GM12878 (cell line): ENCODE measurements around the gene ASB6. TPM values are rescaled to one million over a fixed set of nuclear protein-coding genes. Genes with fewer than 3 reads are reported as not detected.

ENCODE experiments used
- BHLHE40 ChIP-seq, 2 experiments: fragments of 450-650 bp in 1 of 2; IDR thresholded peaks; 2 replicates each; pipeline ENCODE4 v1.6.1; 2011 to 2017; ENCODE audit warnings: low read depth in 2 of 2, borderline replicate concordance in 1 of 2, improper control_type of control experiment in 1 of 2, low read length in 1 of 2, mild to moderate bottlenecking in 1 of 2
- BRCA1 ChIP-seq: IDR thresholded peaks from 2 replicates; pipeline ENCODE4 v1.6.1; 2011; ENCODE audit warnings: low read depth, low read length, improper control_type of control experiment
- E4F1 ChIP-seq: fragments of 450-650 bp; IDR thresholded peaks from 2 replicates; pipeline ENCODE4 v1.6.1; 2018; ENCODE audit warnings: borderline replicate concordance, mild to moderate bottlenecking; ENCODE audit not compliant: partially characterized antibody
- EED ChIP-seq: sonication (generic); IDR thresholded peaks from 2 replicates; pipeline ENCODE4 v1.6.1; 2016; ENCODE audit warnings: antibody characterized with exemption, low read depth
- EGR1 ChIP-seq, 2 experiments: IDR thresholded peaks; 1 replicate in 1 of 2; 2 replicates in 1 of 2; pipeline ENCODE4 v1.6.1; 2011 to 2012; ENCODE audit warnings: low read depth in 2 of 2, low read length in 2 of 2, borderline replicate concordance in 1 of 2, mild to moderate bottlenecking in 1 of 2, moderate library complexity in 1 of 2
- HDGF ChIP-seq: fragments of 450-650 bp; IDR thresholded peaks from 2 replicates; pipeline ENCODE4 v1.6.1; 2016; ENCODE audit warnings: antibody characterized with exemption
- IKZF1 ChIP-seq: fragments of 450-650 bp; conservative IDR thresholded peaks from 2 replicates; pipeline ENCODE4 v1.6.1; 2017; ENCODE audit warnings: antibody characterized with exemption, mild to moderate bottlenecking
- JUND ChIP-seq: IDR thresholded peaks from 2 replicates; pipeline ENCODE4 v1.6.1; 2012; ENCODE audit warnings: low read depth, mild to moderate bottlenecking, low read length, improper control_type of control experiment, moderate library complexity
- KAT2A ChIP-seq: conservative IDR thresholded peaks from 2 replicates; pipeline ENCODE4 v1.6.1; 2011; ENCODE audit warnings: low read depth, low read length; ENCODE audit not compliant: control insufficient read depth
- MEF2B ChIP-seq: fragments of 450-650 bp; IDR thresholded peaks from 2 replicates; pipeline ENCODE4 v1.6.1; 2018; ENCODE audit warnings: mild to moderate bottlenecking, moderate library complexity; ENCODE audit not compliant: partially characterized antibody, poor library complexity, severe bottlenecking
- NR2C1 ChIP-seq: fragments of 450-650 bp; IDR thresholded peaks from 2 replicates; pipeline ENCODE4 v1.6.1; 2017; ENCODE audit warnings: antibody characterized with exemption, mild to moderate bottlenecking, moderate library complexity
- POU2F2 ChIP-seq: IDR thresholded peaks from 3 replicates; pipeline ENCODE4 v1.6.1; 2011; ENCODE audit warnings: low read depth, mild to moderate bottlenecking, low read length, borderline replicate concordance
- SREBF2 ChIP-seq: IDR thresholded peaks from 2 replicates; pipeline ENCODE4 v1.6.1; 2012; ENCODE audit warnings: mild to moderate bottlenecking, low read length
- TAF1 ChIP-seq: IDR thresholded peaks from 2 replicates; pipeline ENCODE4 v1.6.1; 2011; ENCODE audit warnings: mild to moderate bottlenecking, low read depth, low read length, borderline replicate concordance
- TARDBP ChIP-seq: IDR thresholded peaks from 2 replicates; pipeline ENCODE4 v1.6.1; 2016; ENCODE audit warnings: borderline replicate concordance
- TBL1XR1 ChIP-seq: IDR thresholded peaks from 2 replicates; pipeline ENCODE4 v1.6.1; 2012; ENCODE audit warnings: low read depth, low read length, improper control_type of control experiment
- ZBED1 ChIP-seq: IDR thresholded peaks from 2 replicates; pipeline ENCODE4 v1.6.1; 2016; ENCODE audit warnings: borderline replicate concordance
- ZSCAN29 ChIP-seq: fragments of 450-650 bp; IDR thresholded peaks from 2 replicates; pipeline ENCODE4 v1.6.1; 2017; ENCODE audit warnings: mild to moderate bottlenecking, moderate library complexity
- polyA plus RNA-seq, 11 experiments: library from polyadenylated mRNA; depleted of rRNA in 4 of 11; unstranded in 6 of 11; stranded (reverse) in 5 of 11; fragments of >200 nt; fragmentation: Nextera tagmentation in 4 of 11; fragmentation: Illumina TruSeq in 1 of 11; extraction: Ambion mirVana in 4 of 11; extraction: Trizol in 1 of 11; gene quantifications; 1 replicate in 1 of 11; 2 replicates in 10 of 11; pipeline versions ENCODE4 v1.2.1 to v1.2.3, GENCODE V29; 2011 to 2016; ENCODE audit warnings: inconsistent platforms in 2 of 11, missing spikeins in 2 of 11, low read depth in 1 of 11
- total RNA-seq, 4 experiments: library from RNA; depleted of rRNA in 3 of 4; stranded (reverse); fragments of >200 nt in 3 of 4; fragmentation: Illumina TruSeq in 1 of 4; extraction: Trizol in 1 of 4; gene quantifications; 2 replicates each; pipeline versions ENCODE4 v1.2.1 to v1.2.3, GENCODE V29; 2013 to 2021
- TF ChIP-seq, protein P1 (sequence below): fragments of 450-650 bp; IDR thresholded peaks from 2 replicates; pipeline ENCODE4 v1.6.1; 2016; ENCODE audit warnings: mild to moderate bottlenecking
- TF ChIP-seq, protein P2 (sequence below): fragments of 450-650 bp; IDR thresholded peaks from 2 replicates; pipeline ENCODE4 v1.6.1; 2017; ENCODE audit warnings: borderline replicate concordance
- TF ChIP-seq, protein P3 (sequence below): IDR thresholded peaks from 2 replicates; pipeline ENCODE4 v1.6.1; 2012; ENCODE audit warnings: improper control_type of control experiment, low read depth, low read length; ENCODE audit not compliant: insufficient replicate concordance

The ASB6 gene
- total and polyA plus RNA-seq, 10 of the 15 experiments (the other 5 are each of a cell fraction or from before 2014, with no cell fraction given) = 0.80 to 18.2 (median 9.9) TPM

GRCh38 chr9:129626079-129626624, 15.8 kb downstream of the ASB6 start, which contains the start of gene NTMT1 (continued):
- TF ChIP-seq, protein P1, sequence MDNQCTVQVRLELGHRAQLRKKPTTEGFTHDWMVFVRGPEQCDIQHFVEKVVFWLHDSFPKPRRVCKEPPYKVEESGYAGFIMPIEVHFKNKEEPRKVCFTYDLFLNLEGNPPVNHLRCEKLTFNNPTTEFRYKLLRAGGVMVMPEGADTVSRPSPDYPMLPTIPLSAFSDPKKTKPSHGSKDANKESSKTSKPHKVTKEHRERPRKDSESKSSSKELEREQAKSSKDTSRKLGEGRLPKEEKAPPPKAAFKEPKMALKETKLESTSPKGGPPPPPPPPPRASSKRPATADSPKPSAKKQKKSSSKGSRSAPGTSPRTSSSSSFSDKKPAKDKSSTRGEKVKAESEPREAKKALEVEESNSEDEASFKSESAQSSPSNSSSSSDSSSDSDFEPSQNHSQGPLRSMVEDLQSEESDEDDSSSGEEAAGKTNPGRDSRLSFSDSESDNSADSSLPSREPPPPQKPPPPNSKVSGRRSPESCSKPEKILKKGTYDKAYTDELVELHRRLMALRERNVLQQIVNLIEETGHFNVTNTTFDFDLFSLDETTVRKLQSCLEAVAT = peak; percentile 71; the same call in 1 of the 2 replicates
- no peak for TF ChIP-seq TARDBP
- peak; percentile 75 for TF ChIP-seq MEF2B
- TF ChIP-seq BHLHE40 (IDR thresholded peaks at IDR 0.05; ENCODE audit: borderline replicate concordance in 1 of 2, low read depth in 2 of 2, low read length in 1 of 2) = peak; percentile 95 to 100
- TF ChIP-seq ZSCAN29 = no peak
- no peak for TF ChIP-seq JUND
- TF ChIP-seq POU2F2 = peak; percentile 39; the same call in 1 of the 3 replicates
- no peak for TF ChIP-seq EGR1 (IDR thresholded peaks at IDR 0.05; ENCODE audit: borderline replicate concordance in 1 of 2, low read depth in 2 of 2, low read length in 2 of 2)
- TF ChIP-seq E4F1 = no peak
- TF ChIP-seq NR2C1 = no peak
- TF ChIP-seq ZBED1 = no peak
- TF ChIP-seq TAF1 = peak; percentile 79
- no peak for TF ChIP-seq TBL1XR1
- TF ChIP-seq EED = peak; percentile 18; the same call in 1 of the 2 replicates
- no peak for TF ChIP-seq KAT2A
- no peak for TF ChIP-seq BRCA1
- TF ChIP-seq HDGF = no peak
- TF ChIP-seq SREBF2 = no peak
- TF ChIP-seq, protein P2, sequence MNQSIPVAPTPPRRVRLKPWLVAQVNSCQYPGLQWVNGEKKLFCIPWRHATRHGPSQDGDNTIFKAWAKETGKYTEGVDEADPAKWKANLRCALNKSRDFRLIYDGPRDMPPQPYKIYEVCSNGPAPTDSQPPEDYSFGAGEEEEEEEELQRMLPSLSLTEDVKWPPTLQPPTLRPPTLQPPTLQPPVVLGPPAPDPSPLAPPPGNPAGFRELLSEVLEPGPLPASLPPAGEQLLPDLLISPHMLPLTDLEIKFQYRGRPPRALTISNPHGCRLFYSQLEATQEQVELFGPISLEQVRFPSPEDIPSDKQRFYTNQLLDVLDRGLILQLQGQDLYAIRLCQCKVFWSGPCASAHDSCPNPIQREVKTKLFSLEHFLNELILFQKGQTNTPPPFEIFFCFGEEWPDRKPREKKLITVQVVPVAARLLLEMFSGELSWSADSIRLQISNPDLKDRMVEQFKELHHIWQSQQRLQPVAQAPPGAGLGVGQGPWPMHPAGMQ = no peak
- TF ChIP-seq, protein P3, sequence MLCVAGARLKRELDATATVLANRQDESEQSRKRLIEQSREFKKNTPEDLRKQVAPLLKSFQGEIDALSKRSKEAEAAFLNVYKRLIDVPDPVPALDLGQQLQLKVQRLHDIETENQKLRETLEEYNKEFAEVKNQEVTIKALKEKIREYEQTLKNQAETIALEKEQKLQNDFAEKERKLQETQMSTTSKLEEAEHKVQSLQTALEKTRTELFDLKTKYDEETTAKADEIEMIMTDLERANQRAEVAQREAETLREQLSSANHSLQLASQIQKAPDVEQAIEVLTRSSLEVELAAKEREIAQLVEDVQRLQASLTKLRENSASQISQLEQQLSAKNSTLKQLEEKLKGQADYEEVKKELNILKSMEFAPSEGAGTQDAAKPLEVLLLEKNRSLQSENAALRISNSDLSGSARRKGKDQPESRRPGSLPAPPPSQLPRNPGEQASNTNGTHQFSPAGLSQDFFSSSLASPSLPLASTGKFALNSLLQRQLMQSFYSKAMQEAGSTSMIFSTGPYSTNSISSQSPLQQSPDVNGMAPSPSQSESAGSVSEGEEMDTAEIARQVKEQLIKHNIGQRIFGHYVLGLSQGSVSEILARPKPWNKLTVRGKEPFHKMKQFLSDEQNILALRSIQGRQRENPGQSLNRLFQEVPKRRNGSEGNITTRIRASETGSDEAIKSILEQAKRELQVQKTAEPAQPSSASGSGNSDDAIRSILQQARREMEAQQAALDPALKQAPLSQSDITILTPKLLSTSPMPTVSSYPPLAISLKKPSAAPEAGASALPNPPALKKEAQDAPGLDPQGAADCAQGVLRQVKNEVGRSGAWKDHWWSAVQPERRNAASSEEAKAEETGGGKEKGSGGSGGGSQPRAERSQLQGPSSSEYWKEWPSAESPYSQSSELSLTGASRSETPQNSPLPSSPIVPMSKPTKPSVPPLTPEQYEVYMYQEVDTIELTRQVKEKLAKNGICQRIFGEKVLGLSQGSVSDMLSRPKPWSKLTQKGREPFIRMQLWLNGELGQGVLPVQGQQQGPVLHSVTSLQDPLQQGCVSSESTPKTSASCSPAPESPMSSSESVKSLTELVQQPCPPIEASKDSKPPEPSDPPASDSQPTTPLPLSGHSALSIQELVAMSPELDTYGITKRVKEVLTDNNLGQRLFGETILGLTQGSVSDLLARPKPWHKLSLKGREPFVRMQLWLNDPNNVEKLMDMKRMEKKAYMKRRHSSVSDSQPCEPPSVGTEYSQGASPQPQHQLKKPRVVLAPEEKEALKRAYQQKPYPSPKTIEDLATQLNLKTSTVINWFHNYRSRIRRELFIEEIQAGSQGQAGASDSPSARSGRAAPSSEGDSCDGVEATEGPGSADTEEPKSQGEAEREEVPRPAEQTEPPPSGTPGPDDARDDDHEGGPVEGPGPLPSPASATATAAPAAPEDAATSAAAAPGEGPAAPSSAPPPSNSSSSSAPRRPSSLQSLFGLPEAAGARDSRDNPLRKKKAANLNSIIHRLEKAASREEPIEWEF = no peak
- peak; percentile 80 for TF ChIP-seq IKZF1
